Measurements from ENCODE around the gene UBE2R2.

GRCh38 chr9:33823801-33824200, 6.8 kb downstream of the UBE2R2 start:
- no peak for TF ChIP-seq CTCF (conservative IDR thresholded peaks at IDR 0.05 in 1 of 2, IDR thresholded peaks at IDR 0.05 in 1 of 2; ENCODE audit: low read depth in 1 of 2, low read length in 2 of 2)
- TF ChIP-seq EZH2 (IDR thresholded peaks at IDR 0.05; ENCODE audit: low read length, missing control alignments) = no peak

Data from fibroblast of lung (primary cell).